GM19468 (cell line): Measurements from ENCODE around the gene RPL38.
A peak's percentile ranks its signal among the peaks of the same experiment; 100 is the strongest.

Experiments
- ATAC-seq: cut with Tn5 transposase; IDR thresholded peaks from one replicate; pipeline ENCODE4 v1.9.1; 2021; ENCODE audit warnings: mild to moderate bottlenecking, moderate library complexity, moderate number of reproducible peaks; ENCODE audit not compliant: unreplicated experiment; ENCODE audit errors: extremely low read depth

The RPL38 gene

GRCh38 chr17:74203439-74204240 is at the start of gene RPL38:
TSS of gene RPL38 (plus strand) at chr17:74203678. CDS start at chr17:74203956, 278 bp downstream.
- peak; percentile 64 for ATAC-seq

DNA sequence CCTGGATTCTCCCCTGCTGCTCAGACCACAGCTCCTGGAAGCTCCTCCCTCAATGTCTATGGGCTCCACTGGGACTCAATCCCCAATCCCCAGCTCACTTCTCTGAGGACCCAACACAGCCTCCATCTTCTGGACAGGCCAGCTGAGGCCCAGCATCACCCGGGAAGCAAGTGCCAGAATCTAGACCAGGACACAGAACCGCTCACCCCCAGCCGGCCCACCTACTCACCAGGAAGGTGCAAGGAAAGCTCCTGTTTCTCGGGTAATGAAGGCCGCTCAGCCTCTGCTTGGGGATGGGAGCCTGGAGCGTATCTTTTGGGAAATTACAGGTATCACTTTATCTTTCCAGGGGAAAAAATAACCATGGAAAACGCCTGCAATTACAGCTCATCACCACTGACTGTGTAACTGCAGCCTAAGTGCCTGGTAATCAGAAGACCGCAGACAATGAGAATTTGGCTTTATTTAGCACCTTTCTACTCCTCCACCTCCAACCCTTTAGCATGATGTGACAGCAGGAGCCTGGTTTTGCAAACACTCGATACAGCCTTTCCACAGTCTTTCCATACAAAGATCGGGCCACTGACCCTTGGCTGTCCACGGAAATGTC is 49.6 kb upstream of the RPL38 start:
- ATAC-seq, result no peak

DNA sequence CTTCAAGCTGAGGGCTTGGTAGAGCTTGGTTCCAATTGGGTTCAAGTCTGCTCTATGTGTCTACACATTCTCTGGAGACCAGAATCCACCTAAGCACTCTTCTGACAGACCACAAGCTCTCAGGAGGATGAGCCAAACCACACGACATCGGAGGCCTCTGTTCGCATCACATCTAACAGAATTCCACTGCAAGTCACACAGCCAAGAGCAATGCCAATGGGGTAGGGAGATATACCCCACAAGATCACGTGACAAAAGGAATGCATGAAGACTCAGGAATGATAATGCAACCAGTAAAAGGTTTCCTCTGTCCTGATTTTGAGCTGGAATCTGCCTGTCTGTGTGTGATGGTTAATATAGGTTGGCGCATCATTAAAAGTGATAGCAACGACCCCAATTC is 46.6 kb upstream of the RPL38 start:
- no peak for ATAC-seq

DNA sequence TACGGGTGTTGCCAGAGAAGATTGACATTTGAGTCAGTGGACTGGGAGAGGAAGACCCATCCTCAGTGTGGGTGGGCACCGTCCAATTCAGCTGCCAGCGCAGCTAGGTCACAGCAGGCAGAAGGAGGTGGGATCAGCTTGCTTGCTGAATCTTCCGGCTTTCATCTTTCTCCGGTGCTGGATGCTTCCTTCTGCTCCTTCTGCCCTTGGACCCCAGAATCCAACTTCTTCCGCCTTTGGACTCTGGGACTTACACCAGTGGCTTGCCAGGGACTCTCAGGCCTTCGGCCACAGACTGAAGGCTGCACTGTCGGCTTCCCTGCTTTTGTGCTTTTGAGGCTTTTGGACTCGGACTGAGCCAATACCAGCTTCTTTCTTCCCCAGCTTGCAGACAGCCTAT is 46.1 kb upstream of the RPL38 start:
- ATAC-seq, result no peak

- no peak for ATAC-seq
Observed at GRCh38 chr17:74158761-74159160, 44.7 kb upstream of the RPL38 start.

- ATAC-seq, result no peak
Observed at GRCh38 chr17:74159226-74159840, 44.1 kb upstream of the RPL38 start.

GRCh38 chr17:74160656-74161502 is 42.6 kb upstream of the RPL38 start:
- ATAC-seq, result no peak

GRCh38 chr17:74161503-74161875 is 42.0 kb upstream of the RPL38 start:
- no peak for ATAC-seq

DNA sequence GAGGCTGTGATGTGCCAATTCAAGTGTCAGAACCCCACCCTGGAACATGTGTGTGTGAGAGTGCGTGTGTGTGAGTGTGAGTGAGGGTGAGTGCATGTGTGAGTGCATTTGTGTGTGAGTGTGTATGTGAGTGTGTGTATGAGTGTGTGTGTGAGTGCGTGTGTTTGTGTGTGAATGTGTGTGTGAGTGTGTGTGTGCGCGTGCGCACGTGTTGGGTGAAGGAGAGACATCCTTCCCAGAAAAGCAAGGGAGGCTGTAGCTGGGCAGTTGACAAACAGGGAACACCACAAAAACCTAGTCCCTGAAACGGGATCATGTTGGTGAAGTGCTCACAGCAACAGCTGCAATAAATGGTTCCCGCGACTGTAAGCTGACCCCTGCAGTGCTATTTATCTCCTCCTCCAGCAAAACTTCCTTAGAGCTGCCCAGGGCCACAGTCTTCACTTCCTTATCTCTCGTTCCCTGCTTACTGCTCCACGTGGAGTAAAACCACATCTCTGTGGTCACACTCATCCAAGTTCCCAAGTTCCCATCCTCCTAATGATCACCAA is 40.1 kb upstream of the RPL38 start:
- no peak for ATAC-seq

DNA sequence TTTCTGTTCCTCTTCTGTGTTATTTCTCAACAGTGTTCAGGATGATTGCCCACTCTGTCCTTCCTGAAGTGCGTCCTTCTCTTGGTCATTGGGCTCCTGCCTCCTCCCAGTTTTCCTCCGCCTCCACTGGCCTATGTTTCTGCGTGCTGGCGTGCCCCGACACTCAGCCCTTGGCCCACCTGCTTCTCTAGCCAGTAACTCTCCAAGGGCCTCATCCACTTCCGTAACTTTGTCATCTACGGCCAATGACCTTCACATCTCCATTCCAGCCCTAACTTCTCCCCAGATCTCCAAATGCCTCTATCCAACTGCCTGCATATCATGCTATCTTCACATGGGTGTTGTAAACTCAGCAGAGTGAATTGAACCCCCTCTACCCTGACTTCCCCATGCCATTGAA is 39.6 kb upstream of the RPL38 start:
- no peak for ATAC-seq

DNA sequence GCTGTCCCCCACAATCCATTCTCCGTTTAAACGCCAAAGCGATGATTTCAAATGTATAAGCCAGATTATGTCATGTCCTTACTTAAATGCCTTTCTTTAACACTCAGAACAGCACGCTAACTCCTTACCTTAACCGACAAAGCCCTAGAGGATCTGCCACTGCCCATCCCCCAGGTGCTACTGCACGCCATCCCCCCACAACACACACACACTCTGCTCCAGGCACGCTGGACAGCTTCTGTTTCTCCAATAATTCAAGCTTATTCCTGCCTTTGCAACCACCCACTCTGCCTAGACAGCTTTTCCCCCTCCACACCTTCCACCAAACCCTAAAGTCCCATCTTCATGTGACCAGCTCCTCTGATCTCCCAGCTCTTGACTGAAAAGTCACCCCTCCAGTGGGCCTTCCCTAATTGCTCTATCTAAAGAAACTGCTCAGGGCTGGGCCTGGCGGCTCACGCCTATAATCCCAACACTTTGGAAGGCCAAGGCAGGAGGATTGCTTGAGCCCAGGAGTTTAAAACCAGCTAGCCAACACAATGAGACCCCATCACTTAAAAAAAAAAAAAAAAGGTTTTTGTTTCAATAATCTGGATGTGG is 38.9 kb upstream of the RPL38 start:
- no peak for ATAC-seq

DNA sequence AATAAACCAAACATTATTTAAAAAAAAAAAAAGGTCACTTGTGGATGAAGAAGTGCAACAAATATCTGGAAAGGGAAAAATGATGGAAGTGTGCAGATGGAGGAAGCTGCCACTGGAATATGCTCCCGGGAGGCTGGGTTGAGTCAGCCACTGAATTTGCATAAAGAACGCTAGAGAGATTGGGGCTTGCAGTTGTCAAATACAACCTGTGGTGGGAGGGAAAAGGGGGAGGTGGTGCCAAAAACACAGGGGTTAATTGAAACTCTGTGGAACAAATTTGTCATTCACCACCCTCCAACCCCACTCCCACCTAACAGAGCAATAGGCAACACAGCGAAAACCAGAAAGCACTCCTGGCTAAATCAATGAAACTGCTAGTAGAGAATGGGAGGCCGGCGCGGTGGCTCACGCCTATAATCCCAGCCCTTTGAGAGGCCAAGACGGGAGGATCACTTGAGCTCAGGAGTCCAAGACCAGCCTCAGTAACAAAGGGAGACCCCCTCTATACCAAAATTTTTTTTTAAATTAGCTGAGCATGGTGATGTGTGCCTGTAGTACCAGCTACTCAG is 37.6 kb upstream of the RPL38 start:
- no peak for ATAC-seq

DNA sequence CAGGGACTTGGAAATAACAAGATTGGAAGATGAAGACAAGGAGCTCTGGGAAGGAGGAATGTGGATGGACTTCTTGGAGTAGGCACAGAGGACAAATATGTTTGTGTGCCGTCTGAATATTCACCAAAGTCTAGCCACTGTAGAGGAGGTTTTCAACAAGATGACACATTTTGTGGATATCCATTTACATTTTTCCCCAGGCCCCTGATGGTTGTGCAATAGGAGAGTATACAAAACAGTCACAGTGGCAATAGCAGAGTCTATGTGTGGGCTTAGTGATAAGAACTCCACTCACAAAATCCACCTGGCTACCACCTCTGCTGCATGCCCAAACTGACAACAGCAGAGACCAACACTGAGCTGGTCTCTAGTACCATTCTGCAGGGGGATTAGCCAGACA is 32.6 kb upstream of the RPL38 start:
- no peak for ATAC-seq

DNA sequence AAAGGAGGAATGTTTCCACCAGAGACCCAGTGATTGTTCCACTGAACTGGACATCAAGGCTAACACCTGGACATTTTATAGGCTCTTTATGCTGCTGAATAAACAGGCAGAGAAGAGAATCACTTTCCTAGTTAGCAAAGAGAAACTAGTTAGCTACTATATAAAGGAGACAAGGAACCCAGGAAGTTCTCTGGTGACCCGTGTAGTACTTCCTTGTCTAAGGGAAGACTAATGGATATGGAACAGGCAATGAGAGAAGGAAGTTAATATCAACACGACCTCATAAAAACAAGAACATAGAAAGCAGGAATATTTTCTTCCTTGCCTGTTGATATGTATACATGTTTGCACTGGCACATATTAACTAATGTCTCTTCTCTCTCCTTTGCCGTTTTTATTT is 30.8 kb upstream of the RPL38 start:
- no peak for ATAC-seq

GRCh38 chr17:74176546-74177001 is 26.9 kb upstream of the RPL38 start:
- ATAC-seq, result no peak

GRCh38 chr17:74177018-74177450 is 26.4 kb upstream of the RPL38 start:
- no peak for ATAC-seq

- ATAC-seq, result no peak
Observed at GRCh38 chr17:74179576-74179975, 23.9 kb upstream of the RPL38 start.

DNA sequence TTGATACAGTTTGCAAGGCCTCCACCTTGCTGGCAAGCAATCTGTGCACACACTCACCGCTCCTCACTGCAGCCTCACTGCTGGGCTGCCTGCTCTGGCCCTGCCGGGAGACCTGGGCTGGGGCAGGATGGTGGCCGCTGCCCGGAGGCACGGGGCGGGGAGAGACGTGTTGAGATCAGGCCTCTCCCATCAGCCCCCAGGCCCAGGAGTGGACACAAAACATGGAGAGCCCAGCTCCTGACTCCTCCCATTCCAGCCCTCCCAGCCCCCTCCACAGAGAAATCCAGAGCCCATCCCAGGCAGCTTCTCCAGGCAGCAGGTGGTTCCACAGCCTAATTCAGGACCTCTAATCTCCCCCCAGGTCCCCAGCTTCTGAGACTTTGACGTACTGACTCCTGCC is 23.1 kb upstream of the RPL38 start:
- no peak for ATAC-seq

DNA sequence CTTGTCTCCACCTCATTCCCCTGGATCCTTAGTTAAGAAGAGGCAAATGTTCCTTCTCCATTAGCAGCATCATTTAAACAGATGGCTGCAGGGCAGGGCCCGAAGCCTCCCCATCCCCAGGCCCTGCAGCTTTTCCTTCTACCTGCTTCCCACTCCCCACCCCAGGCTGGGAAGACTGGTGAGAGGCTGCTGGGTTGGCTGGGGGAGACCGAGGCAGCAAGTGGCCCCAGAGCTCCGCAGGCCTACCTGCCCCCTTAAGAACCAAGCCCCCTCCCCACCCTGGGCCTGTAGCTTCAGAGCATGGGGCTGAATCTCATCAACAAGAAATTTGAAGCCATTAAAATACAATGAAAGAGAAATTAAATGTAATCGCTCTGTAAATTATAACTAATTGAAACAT is 22.1 kb upstream of the RPL38 start:
- ATAC-seq, result no peak
